H1 (cell line): ENCODE results near the gene SLIT3. TPM values are rescaled to one million over a fixed set of nuclear protein-coding genes. Genes with fewer than 3 reads are reported as not detected.

Experiments used
- CTCF ChIA-PET: fragments of 300-600 bp; sonication (Branson Sonifier 250); formaldehyde crosslinking; loops from one replicate; lab custom pipeline; 2021; ENCODE audit not compliant: partially characterized antibody; lab: Charles Lee
- POLR2A ChIA-PET: fragments of 300-600 bp; sonication (Branson Sonifier 250); formaldehyde crosslinking; loops from one replicate; lab custom pipeline; 2021; ENCODE audit warnings: inconsistent platforms; ENCODE audit not compliant: partially characterized antibody; lab: Charles Lee
- DNase-seq, 2 experiments: peaks; one replicate each; pipeline versions ENCODE4 v3.0.0 to v3.0.0-alpha.2; 2010 to 2022; ENCODE audit warnings: low spot score in 2 of 2, low read depth in 1 of 2, mixed read lengths in 1 of 2
- FAIRE-seq: peaks from 2 replicates; lab custom pipeline; 2011; peaks lifted over from hg19 to GRCh38; lab: Jason Lieb, UNC
- H2AFZ ChIP-seq: 2 replicates; pipeline ENCODE4 v1.8.1; 2012; ENCODE audit warnings: low read length, inconsistent platforms
- H2AK5ac ChIP-seq: 2 replicates; pipeline ENCODE4 v1.6.1; 2013; ENCODE audit warnings: low read depth, low read length
- H2BK120ac ChIP-seq: replicated peaks from 2 replicates; pipeline ENCODE3; 2013; ENCODE audit warnings: low read depth, low read length, inconsistent platforms
- H2BK12ac ChIP-seq: 2 replicates; pipeline ENCODE4 v1.6.1; 2013; ENCODE audit warnings: low read depth, low read length
- H2BK15ac ChIP-seq: 2 replicates; pipeline ENCODE4 v1.6.1; 2013; ENCODE audit warnings: low read length
- H2BK20ac ChIP-seq: 2 replicates; pipeline ENCODE4 v1.6.1; 2013; ENCODE audit warnings: low read length
- H2BK5ac ChIP-seq: 2 replicates; pipeline ENCODE4 v1.6.1; 2013; ENCODE audit warnings: low read depth, low read length
- H3K14ac ChIP-seq: 2 replicates; pipeline ENCODE4 v1.6.1; 2013; ENCODE audit warnings: inconsistent platforms; ENCODE audit not compliant: insufficient read length
- H3K18ac ChIP-seq: 2 replicates; pipeline ENCODE4 v1.6.1; 2013; ENCODE audit warnings: low read length; ENCODE audit errors: extremely low read depth
- H3K23ac ChIP-seq: 2 replicates; pipeline ENCODE4 v1.6.1; 2013; ENCODE audit warnings: inconsistent platforms; ENCODE audit not compliant: insufficient read length
- H3K23me2 ChIP-seq: 2 replicates; pipeline ENCODE4 v1.6.1; 2013; ENCODE audit warnings: low read depth, low read length
- H3K27ac ChIP-seq: 2 replicates; pipeline ENCODE4 v1.6.1; 2011; ENCODE audit warnings: low read depth, low read length, inconsistent platforms
- H3K27me3 ChIP-seq, 4 experiments: replicated peaks in 1 of 4; 1 replicate in 1 of 4; 2 replicates in 3 of 4; pipeline versions ENCODE4 v1.6.1 to v1.8.1; 2011 to 2013; ENCODE audit warnings: low read length in 3 of 4, mild to moderate bottlenecking in 3 of 4, inconsistent platforms in 2 of 4, mixed read lengths in 2 of 4, moderate library complexity in 1 of 4; ENCODE audit not compliant: control insufficient read depth in 3 of 4, insufficient read depth in 3 of 4; ENCODE audit errors: extremely low read depth in 1 of 4
- H3K36me3 ChIP-seq, 4 experiments: 2 replicates each; pipeline versions ENCODE4 v1.6.1 to v1.8.1; 2011 to 2013; ENCODE audit warnings: mild to moderate bottlenecking in 4 of 4, low read length in 3 of 4, moderate library complexity in 2 of 4, control low read depth in 1 of 4, inconsistent platforms in 1 of 4; ENCODE audit not compliant: insufficient read depth in 4 of 4, control insufficient read depth in 2 of 4
- H3K4ac ChIP-seq: replicated peaks from 2 replicates; pipeline ENCODE3; 2013; ENCODE audit warnings: low read length, low read depth, mixed read lengths, inconsistent platforms; ENCODE audit not compliant: insufficient read length
- H3K4me1 ChIP-seq, 4 experiments: replicated peaks in 1 of 4; 1 replicate in 1 of 4; 2 replicates in 3 of 4; pipeline versions ENCODE4 v1.6.1 to v1.8.1; 2011 to 2013; ENCODE audit warnings: low read length in 3 of 4, inconsistent platforms in 2 of 4, mixed read lengths in 1 of 4; ENCODE audit not compliant: insufficient read depth in 4 of 4, control insufficient read depth in 3 of 4
- H3K4me2 ChIP-seq, 2 experiments: 2 replicates each; pipeline versions ENCODE4 v1.6.1 to v1.8.1; 2011 to 2013; ENCODE audit warnings: low read depth in 2 of 2, low read length in 2 of 2, control low read depth in 1 of 2, inconsistent platforms in 1 of 2, mild to moderate bottlenecking in 1 of 2; ENCODE audit not compliant: insufficient read depth in 1 of 2
- H3K4me3 ChIP-seq, 4 experiments: fragments of 200-600, 300-600 bp in 1 of 4; sonication (generic), shearing (Covaris generic), sonication (Bioruptor Twin) in 1 of 4; 2 replicates each; pipeline versions ENCODE4 v1.5.1 to v1.8.1; 2011 to 2016; ENCODE audit warnings: low read length in 4 of 4, low read depth in 3 of 4, control low read depth in 2 of 4, inconsistent platforms in 2 of 4, mild to moderate bottlenecking in 2 of 4, mixed read lengths in 1 of 4, moderate library complexity in 1 of 4; ENCODE audit not compliant: insufficient read depth in 2 of 4; ENCODE audit errors: extremely low read depth in 1 of 4
- H3K56ac ChIP-seq: replicated peaks from 2 replicates; pipeline ENCODE3; 2013; ENCODE audit warnings: low read depth, mild to moderate bottlenecking, mixed read lengths, low read length, inconsistent platforms; ENCODE audit not compliant: insufficient read length
- H3K79me1 ChIP-seq: 2 replicates; pipeline ENCODE4 v1.6.1; 2013; ENCODE audit warnings: low read depth, low read length, control low read depth
- H3K79me2 ChIP-seq, 2 experiments: 2 replicates each; pipeline versions ENCODE4 v1.6.1 to v1.8.1; 2012 to 2013; ENCODE audit warnings: low read length in 2 of 2, mild to moderate bottlenecking in 2 of 2, inconsistent platforms in 1 of 2; ENCODE audit not compliant: insufficient read depth in 2 of 2, control insufficient read depth in 1 of 2
- H3K9ac ChIP-seq, 4 experiments: replicated peaks in 1 of 4; 1 replicate in 1 of 4; 2 replicates in 3 of 4; pipeline versions ENCODE4 v1.6.1 to v1.8.1; 2011 to 2013; ENCODE audit warnings: low read depth in 3 of 4, low read length in 3 of 4, control low read depth in 2 of 4, mild to moderate bottlenecking in 2 of 4, moderate library complexity in 2 of 4, inconsistent platforms in 1 of 4; ENCODE audit errors: extremely low read depth in 1 of 4
- H3K9me3 ChIP-seq, 2 experiments: 2 replicates each; pipeline versions ENCODE4 v1.6.1 to v1.8.1; 2012 to 2013; ENCODE audit warnings: mild to moderate bottlenecking in 2 of 2, moderate library complexity in 2 of 2, control low read depth in 1 of 2, inconsistent platforms in 1 of 2, low read depth in 1 of 2, low read length in 1 of 2, mixed read lengths in 1 of 2; ENCODE audit not compliant: insufficient read depth in 2 of 2
- H4K20me1 ChIP-seq, 2 experiments: replicated peaks in 1 of 2; 2 replicates each; pipeline versions ENCODE3 to v1.8.1; 2011 to 2013; ENCODE audit warnings: inconsistent platforms in 2 of 2, low read length in 2 of 2, mild to moderate bottlenecking in 1 of 2; ENCODE audit not compliant: insufficient read depth in 2 of 2, control insufficient read depth in 1 of 2
- H4K5ac ChIP-seq: 2 replicates; pipeline ENCODE4 v1.6.1; 2013; ENCODE audit warnings: low read length, low read depth, mixed read lengths, inconsistent platforms; ENCODE audit not compliant: insufficient read length
- H4K8ac ChIP-seq: 2 replicates; pipeline ENCODE4 v1.8.0; 2013; ENCODE audit warnings: mild to moderate bottlenecking, moderate library complexity, low read length, inconsistent platforms; ENCODE audit not compliant: insufficient read depth; ENCODE audit errors: extremely low read depth
- H4K91ac ChIP-seq: replicated peaks from 2 replicates; pipeline ENCODE3; 2013; ENCODE audit warnings: low read length, mixed read lengths, inconsistent platforms; ENCODE audit not compliant: insufficient read length
- ATF3 ChIP-seq: IDR thresholded peaks from 2 replicates; pipeline ENCODE4 v1.6.1; 2011; ENCODE audit warnings: low read depth, mild to moderate bottlenecking, low read length; ENCODE audit not compliant: insufficient read depth
- BACH1 ChIP-seq: IDR thresholded peaks from 2 replicates; pipeline ENCODE4 v1.6.1; 2012; ENCODE audit warnings: low read length, improper control_type of control experiment
- GABPA ChIP-seq: IDR thresholded peaks from 2 replicates; pipeline ENCODE4 v1.6.1; 2011; ENCODE audit warnings: mild to moderate bottlenecking, low read length, moderate library complexity, borderline replicate concordance; ENCODE audit not compliant: insufficient read depth
- NANOG ChIP-seq: IDR thresholded peaks from 2 replicates; pipeline ENCODE4 v1.6.1; 2011; ENCODE audit warnings: low read length, low read depth, mild to moderate bottlenecking, inconsistent platforms; ENCODE audit not compliant: insufficient read depth, poor library complexity, severe bottlenecking
- TAF7 ChIP-seq: optimal IDR thresholded peaks from 2 replicates; pipeline ENCODE3; 2011; ENCODE audit warnings: low read depth, mild to moderate bottlenecking, inconsistent platforms, low read length, moderate library complexity, borderline replicate concordance
- TBP ChIP-seq: IDR thresholded peaks from 2 replicates; pipeline ENCODE4 v1.6.1; 2011; ENCODE audit warnings: low read depth, low read length, improper control_type of control experiment
- WGBS, 2 experiments: shearing (Covaris generic) in 1 of 2; methylation state at CpG; one replicate each; pipeline versions ENCODE4 v1.1.6 to v1.1.7; 2013 to 2015; ENCODE audit warnings: low lambda C conversion rate in 2 of 2, mixed read lengths in 2 of 2, inconsistent platforms in 1 of 2, low coverage in 1 of 2, missing lambda C conversion rate in 1 of 2; ENCODE audit not compliant: insufficient replicate concordance in 2 of 2, insufficient coverage in 1 of 2, insufficient read length in 1 of 2; ENCODE audit errors: extremely low coverage in 1 of 2, missing lambda C conversion rate in 1 of 2; 5-methylcytosine and 5-hydroxymethylcytosine counted together
- polyA plus RNA-seq, 7 experiments: library from polyadenylated mRNA; depleted of rRNA in 3 of 7; stranded (reverse) in 5 of 7; unstranded in 2 of 7; fragments of >200 nt in 5 of 7; fragments of 200-250 nt in 2 of 7; gene quantifications; 1 replicate in 5 of 7; 2 replicates in 1 of 7; 4 replicates in 1 of 7; pipeline versions ENCODE4 v1.2.1 to v1.2.3, GENCODE V29; 2011 to 2013; ENCODE audit warnings: missing spikeins in 2 of 7, mixed read lengths in 2 of 7
- total RNA-seq: library from RNA; stranded (reverse); fragmentation: NEBNext Ultra II Directional; extraction: Animal tissue kit (Norgen Biotek cat#: 25700); gene quantifications from 2 replicates; pipeline ENCODE4 v1.2.1, GENCODE V29; 2021

Gene SLIT3
- total and polyA plus RNA-seq, 2 of the 8 experiments (the other 6 are each of a cell fraction or from before 2014, with no cell fraction given) = 1.1 to 1.2 TPM

GRCh38 chr5:168916852-168917251 is 384.1 kb downstream of the SLIT3 start:
- H4K91ac ChIP-seq = no peak overlapping the region
- no peak overlapping the region for H3K4me3 ChIP-seq
- H3K18ac ChIP-seq = no peak overlapping the region
- ChIA-PET CTCF (interaction anchor here (1.1 kb wide), 1 partner anchor 169 kb away, joined by 4 read pairs; no protein-coding TSS in a partner anchor), POLR2A (no interaction called here)
- FAIRE-seq = no peak
- no peak overlapping the region for H2BK5ac ChIP-seq
- H2BK20ac ChIP-seq = no peak overlapping the region
- H3K9ac ChIP-seq = no peak overlapping the region
- no peak overlapping the region for H3K4ac ChIP-seq
- H3K27me3 ChIP-seq = no peaks in the 10 kb centered on the region
- H3K9me3 ChIP-seq = no peaks in the 10 kb centered on the region
- H2BK15ac ChIP-seq = no peak overlapping the region
- no peak overlapping the region for H3K14ac ChIP-seq
- H3K36me3 ChIP-seq = no peaks in the 10 kb centered on the region
- H3K79me1 ChIP-seq = no peaks in the 10 kb centered on the region
- no peak overlapping the region for H3K4me2 ChIP-seq
- no peak for DNase-seq
- H3K79me2 ChIP-seq = no peaks in the 10 kb centered on the region
- TF ChIP-seq ATF3 (no peak), NANOG (no peak), GABPA (no peak), BACH1 (no peak), TAF7 (no peak), TBP (no peak)
- TF ChIP-seq, all 59 proteins: peak for 0
- no peak overlapping the region for H2AK5ac ChIP-seq
- H3K23me2 ChIP-seq = no peaks in the 10 kb centered on the region
- peaks cover 0 to 6% (median 0%) of the 10 kb centered on the region in 4 experiments; a peak in 1 of 7 replicates for H3K4me1 ChIP-seq
- no peaks in the 10 kb centered on the region for H4K20me1 ChIP-seq
- 89% methylated on average over 3 of the region's 6 CpGs; no CpG with 5 or more reads in 1 of the 2 experiments for WGBS, 2 experiments
- H3K23ac ChIP-seq = no peak overlapping the region
- H2AFZ ChIP-seq = no peak overlapping the region
- H4K5ac ChIP-seq = no peak overlapping the region
- no peak overlapping the region for H4K8ac ChIP-seq
- H2BK12ac ChIP-seq = no peak overlapping the region
- H3K56ac ChIP-seq = no peak overlapping the region
- H3K27ac ChIP-seq = no peak overlapping the region
- no peak overlapping the region for H2BK120ac ChIP-seq
